H1 (cell line): ENCODE data around the gene IQCC. TPM values are rescaled to one million over a fixed set of nuclear protein-coding genes. Genes with fewer than 3 reads are reported as not detected.

Source experiments
- CTCF ChIA-PET: fragments of 300-600 bp; sonication (Branson Sonifier 250); formaldehyde crosslinking; loops from one replicate; lab custom pipeline; 2021; ENCODE audit not compliant: partially characterized antibody; lab: Charles Lee
- POLR2A ChIA-PET: fragments of 300-600 bp; sonication (Branson Sonifier 250); formaldehyde crosslinking; loops from one replicate; lab custom pipeline; 2021; ENCODE audit warnings: inconsistent platforms; ENCODE audit not compliant: partially characterized antibody; lab: Charles Lee
- DNase-seq, 2 experiments: peaks; one replicate each; pipeline versions ENCODE4 v3.0.0 to v3.0.0-alpha.2; 2010 to 2022; ENCODE audit warnings: low spot score in 2 of 2, low read depth in 1 of 2, mixed read lengths in 1 of 2
- FAIRE-seq: peaks from 2 replicates; lab custom pipeline; 2011; peaks lifted over from hg19 to GRCh38; lab: Jason Lieb, UNC
- H2AFZ ChIP-seq: 2 replicates; pipeline ENCODE4 v1.8.1; 2012; ENCODE audit warnings: low read length, inconsistent platforms
- H2AK5ac ChIP-seq: 2 replicates; pipeline ENCODE4 v1.6.1; 2013; ENCODE audit warnings: low read depth, low read length
- H2BK120ac ChIP-seq: replicated peaks from 2 replicates; pipeline ENCODE3; 2013; ENCODE audit warnings: low read depth, low read length, inconsistent platforms
- H2BK12ac ChIP-seq: 2 replicates; pipeline ENCODE4 v1.6.1; 2013; ENCODE audit warnings: low read depth, low read length
- H2BK15ac ChIP-seq: 2 replicates; pipeline ENCODE4 v1.6.1; 2013; ENCODE audit warnings: low read length
- H2BK20ac ChIP-seq: 2 replicates; pipeline ENCODE4 v1.6.1; 2013; ENCODE audit warnings: low read length
- H2BK5ac ChIP-seq: 2 replicates; pipeline ENCODE4 v1.6.1; 2013; ENCODE audit warnings: low read depth, low read length
- H3K14ac ChIP-seq: 2 replicates; pipeline ENCODE4 v1.6.1; 2013; ENCODE audit warnings: inconsistent platforms; ENCODE audit not compliant: insufficient read length
- H3K18ac ChIP-seq: 2 replicates; pipeline ENCODE4 v1.6.1; 2013; ENCODE audit warnings: low read length; ENCODE audit errors: extremely low read depth
- H3K23ac ChIP-seq: 2 replicates; pipeline ENCODE4 v1.6.1; 2013; ENCODE audit warnings: inconsistent platforms; ENCODE audit not compliant: insufficient read length
- H3K23me2 ChIP-seq: 2 replicates; pipeline ENCODE4 v1.6.1; 2013; ENCODE audit warnings: low read depth, low read length
- H3K27ac ChIP-seq: 2 replicates; pipeline ENCODE4 v1.6.1; 2011; ENCODE audit warnings: low read depth, low read length, inconsistent platforms
- H3K27me3 ChIP-seq, 4 experiments: replicated peaks in 1 of 4; 1 replicate in 1 of 4; 2 replicates in 3 of 4; pipeline versions ENCODE4 v1.6.1 to v1.8.1; 2011 to 2013; ENCODE audit warnings: low read length in 3 of 4, mild to moderate bottlenecking in 3 of 4, inconsistent platforms in 2 of 4, mixed read lengths in 2 of 4, moderate library complexity in 1 of 4; ENCODE audit not compliant: control insufficient read depth in 3 of 4, insufficient read depth in 3 of 4; ENCODE audit errors: extremely low read depth in 1 of 4
- H3K36me3 ChIP-seq, 4 experiments: 2 replicates each; pipeline versions ENCODE4 v1.6.1 to v1.8.1; 2011 to 2013; ENCODE audit warnings: mild to moderate bottlenecking in 4 of 4, low read length in 3 of 4, moderate library complexity in 2 of 4, control low read depth in 1 of 4, inconsistent platforms in 1 of 4; ENCODE audit not compliant: insufficient read depth in 4 of 4, control insufficient read depth in 2 of 4
- H3K4ac ChIP-seq: replicated peaks from 2 replicates; pipeline ENCODE3; 2013; ENCODE audit warnings: low read length, low read depth, mixed read lengths, inconsistent platforms; ENCODE audit not compliant: insufficient read length
- H3K4me1 ChIP-seq, 4 experiments: replicated peaks in 1 of 4; 1 replicate in 1 of 4; 2 replicates in 3 of 4; pipeline versions ENCODE4 v1.6.1 to v1.8.1; 2011 to 2013; ENCODE audit warnings: low read length in 3 of 4, inconsistent platforms in 2 of 4, mixed read lengths in 1 of 4; ENCODE audit not compliant: insufficient read depth in 4 of 4, control insufficient read depth in 3 of 4
- H3K4me2 ChIP-seq, 2 experiments: 2 replicates each; pipeline versions ENCODE4 v1.6.1 to v1.8.1; 2011 to 2013; ENCODE audit warnings: low read depth in 2 of 2, low read length in 2 of 2, control low read depth in 1 of 2, inconsistent platforms in 1 of 2, mild to moderate bottlenecking in 1 of 2; ENCODE audit not compliant: insufficient read depth in 1 of 2
- H3K4me3 ChIP-seq, 4 experiments: fragments of 200-600, 300-600 bp in 1 of 4; sonication (generic), shearing (Covaris generic), sonication (Bioruptor Twin) in 1 of 4; 2 replicates each; pipeline versions ENCODE4 v1.5.1 to v1.8.1; 2011 to 2016; ENCODE audit warnings: low read length in 4 of 4, low read depth in 3 of 4, control low read depth in 2 of 4, inconsistent platforms in 2 of 4, mild to moderate bottlenecking in 2 of 4, mixed read lengths in 1 of 4, moderate library complexity in 1 of 4; ENCODE audit not compliant: insufficient read depth in 2 of 4; ENCODE audit errors: extremely low read depth in 1 of 4
- H3K56ac ChIP-seq: replicated peaks from 2 replicates; pipeline ENCODE3; 2013; ENCODE audit warnings: low read depth, mild to moderate bottlenecking, mixed read lengths, low read length, inconsistent platforms; ENCODE audit not compliant: insufficient read length
- H3K79me1 ChIP-seq: 2 replicates; pipeline ENCODE4 v1.6.1; 2013; ENCODE audit warnings: low read depth, low read length, control low read depth
- H3K79me2 ChIP-seq, 2 experiments: 2 replicates each; pipeline versions ENCODE4 v1.6.1 to v1.8.1; 2012 to 2013; ENCODE audit warnings: low read length in 2 of 2, mild to moderate bottlenecking in 2 of 2, inconsistent platforms in 1 of 2; ENCODE audit not compliant: insufficient read depth in 2 of 2, control insufficient read depth in 1 of 2
- H3K9ac ChIP-seq, 4 experiments: replicated peaks in 1 of 4; 1 replicate in 1 of 4; 2 replicates in 3 of 4; pipeline versions ENCODE4 v1.6.1 to v1.8.1; 2011 to 2013; ENCODE audit warnings: low read depth in 3 of 4, low read length in 3 of 4, control low read depth in 2 of 4, mild to moderate bottlenecking in 2 of 4, moderate library complexity in 2 of 4, inconsistent platforms in 1 of 4; ENCODE audit errors: extremely low read depth in 1 of 4
- H3K9me3 ChIP-seq, 2 experiments: 2 replicates each; pipeline versions ENCODE4 v1.6.1 to v1.8.1; 2012 to 2013; ENCODE audit warnings: mild to moderate bottlenecking in 2 of 2, moderate library complexity in 2 of 2, control low read depth in 1 of 2, inconsistent platforms in 1 of 2, low read depth in 1 of 2, low read length in 1 of 2, mixed read lengths in 1 of 2; ENCODE audit not compliant: insufficient read depth in 2 of 2
- H4K20me1 ChIP-seq, 2 experiments: replicated peaks in 1 of 2; 2 replicates each; pipeline versions ENCODE3 to v1.8.1; 2011 to 2013; ENCODE audit warnings: inconsistent platforms in 2 of 2, low read length in 2 of 2, mild to moderate bottlenecking in 1 of 2; ENCODE audit not compliant: insufficient read depth in 2 of 2, control insufficient read depth in 1 of 2
- H4K5ac ChIP-seq: 2 replicates; pipeline ENCODE4 v1.6.1; 2013; ENCODE audit warnings: low read length, low read depth, mixed read lengths, inconsistent platforms; ENCODE audit not compliant: insufficient read length
- H4K8ac ChIP-seq: 2 replicates; pipeline ENCODE4 v1.8.0; 2013; ENCODE audit warnings: mild to moderate bottlenecking, moderate library complexity, low read length, inconsistent platforms; ENCODE audit not compliant: insufficient read depth; ENCODE audit errors: extremely low read depth
- H4K91ac ChIP-seq: replicated peaks from 2 replicates; pipeline ENCODE3; 2013; ENCODE audit warnings: low read length, mixed read lengths, inconsistent platforms; ENCODE audit not compliant: insufficient read length
- BCL11A ChIP-seq, 2 experiments: IDR thresholded peaks; one replicate each; pipeline ENCODE4 v1.6.1; 2011; ENCODE audit warnings: low read depth in 2 of 2, low read length in 2 of 2, mild to moderate bottlenecking in 2 of 2
- BRCA1 ChIP-seq: IDR thresholded peaks from 2 replicates; pipeline ENCODE4 v1.6.1; 2012; ENCODE audit warnings: low read depth, low read length, improper control_type of control experiment
- CTCF ChIP-seq, 3 experiments: IDR thresholded peaks; 1 replicate in 2 of 3; 2 replicates in 1 of 3; pipeline versions ENCODE4 v1.5.1 to v1.6.1; 2011; ENCODE audit warnings: low read length in 3 of 3, mild to moderate bottlenecking in 3 of 3, inconsistent platforms in 2 of 3, low read depth in 1 of 3, moderate library complexity in 1 of 3; ENCODE audit not compliant: insufficient read depth in 1 of 3; ENCODE audit errors: control extremely low read depth in 1 of 3
- HDAC6 ChIP-seq: IDR thresholded peaks from one replicate; pipeline ENCODE4 v1.7.1; 2012; ENCODE audit warnings: low read depth, mild to moderate bottlenecking, inconsistent platforms, low read length, moderate library complexity
- MAX ChIP-seq: IDR thresholded peaks from 2 replicates; pipeline ENCODE4 v1.6.1; 2012; ENCODE audit warnings: inconsistent platforms
- NRF1 ChIP-seq: IDR thresholded peaks from 2 replicates; pipeline ENCODE4 v1.6.1; 2011; ENCODE audit warnings: mild to moderate bottlenecking, low read depth, low read length, improper control_type of control experiment
- POLR2AphosphoS5 ChIP-seq: IDR thresholded peaks from 2 replicates; pipeline ENCODE4 v1.6.1; 2011; ENCODE audit warnings: low read depth, low read length
- RAD21 ChIP-seq, 2 experiments: IDR thresholded peaks in 1 of 2; conservative IDR thresholded peaks in 1 of 2; 2 replicates each; pipeline ENCODE4 v1.6.1; 2011; ENCODE audit warnings: low read depth in 2 of 2, low read length in 2 of 2, improper control_type of control experiment in 1 of 2, inconsistent platforms in 1 of 2, mild to moderate bottlenecking in 1 of 2, moderate library complexity in 1 of 2
- TCF12 ChIP-seq: IDR thresholded peaks from 2 replicates; pipeline ENCODE4 v1.6.1; 2011; ENCODE audit warnings: low read depth, mild to moderate bottlenecking, low read length
- WGBS, 2 experiments: shearing (Covaris generic) in 1 of 2; methylation state at CpG; one replicate each; pipeline versions ENCODE4 v1.1.6 to v1.1.7; 2013 to 2015; ENCODE audit warnings: low lambda C conversion rate in 2 of 2, mixed read lengths in 2 of 2, inconsistent platforms in 1 of 2, low coverage in 1 of 2, missing lambda C conversion rate in 1 of 2; ENCODE audit not compliant: insufficient replicate concordance in 2 of 2, insufficient coverage in 1 of 2, insufficient read length in 1 of 2; ENCODE audit errors: extremely low coverage in 1 of 2, missing lambda C conversion rate in 1 of 2; 5-methylcytosine and 5-hydroxymethylcytosine counted together
- polyA plus RNA-seq, 7 experiments: library from polyadenylated mRNA; depleted of rRNA in 3 of 7; stranded (reverse) in 5 of 7; unstranded in 2 of 7; fragments of >200 nt in 5 of 7; fragments of 200-250 nt in 2 of 7; gene quantifications; 1 replicate in 5 of 7; 2 replicates in 1 of 7; 4 replicates in 1 of 7; pipeline versions ENCODE4 v1.2.1 to v1.2.3, GENCODE V29; 2011 to 2013; ENCODE audit warnings: missing spikeins in 2 of 7, mixed read lengths in 2 of 7
- total RNA-seq: library from RNA; stranded (reverse); fragmentation: NEBNext Ultra II Directional; extraction: Animal tissue kit (Norgen Biotek cat#: 25700); gene quantifications from 2 replicates; pipeline ENCODE4 v1.2.1, GENCODE V29; 2021

The IQCC gene
- total and polyA plus RNA-seq, 2 of the 8 experiments (the other 6 are each of a cell fraction or from before 2014, with no cell fraction given): 2.5 to 4.2 TPM

GRCh38 chr1:32249831-32250525 lies 44.5 kb downstream of the IQCC start:
- Histone ChIP-seq H3K4me1 (peaks cover 6 to 13% (median 8%) of the 10 kb centered on the region in 4 experiments), H3K79me1 (no peaks in the 10 kb centered on the region), H3K79me2 (no peaks in the 10 kb centered on the region), H2BK120ac (peak overlapping the region; percentile 44), H3K27me3 (no peaks in the 10 kb centered on the region; a peak in 1 of 7 replicates), H4K20me1 (no peaks in the 10 kb centered on the region), H2BK15ac (peak overlapping the region; percentile 99), H3K27ac (0 out of 2 replicates have a peak overlapping the region, but pooled peaks have one; percentile 51), H3K4me3 (no peak overlapping the region), H3K14ac (no peak overlapping the region), H3K18ac (peak overlapping the region; percentile 87), H4K91ac (peak overlapping the region; percentile 83), H4K5ac (no peak overlapping the region), H4K8ac (peak overlapping the region; percentile 73), H3K4me2 (no peak overlapping the region; a peak in 1 of 4 replicates), H3K56ac (no peak overlapping the region), H3K36me3 (no peaks in the 10 kb centered on the region), H3K9ac (no peak overlapping the region), H3K23me2 (peaks cover 4% of the 10 kb centered on the region; the same call in 1 of the 2 replicates), H2BK20ac (peak overlapping the region; percentile 99), H2AFZ (0 out of 2 replicates have a peak overlapping the region, but pooled peaks have one; percentile 26), H3K9me3 (no peaks in the 10 kb centered on the region), H2AK5ac (peak overlapping the region; percentile 77; the same call in 1 of the 2 replicates), H2BK5ac (peak overlapping the region; percentile 88), H3K4ac (peak overlapping the region; percentile 36), H2BK12ac (peak overlapping the region; percentile 86; the same call in 1 of the 2 replicates), H3K23ac (no peak overlapping the region)
- 90% methylated on average over 9 of the region's 9 CpGs; no CpG with 5 or more reads in 1 of the 2 experiments for WGBS, 2 experiments
- FAIRE-seq: no peak
- CTCF ChIA-PET: interaction anchor here (1.0 to 6.1 kb wide), 11 partner anchors 9 to 78 kb away, joined by 3 to 66 read pairs (median 27); partner anchors contain the start of gene HDAC1
- DNase-seq: no peak
- POLR2A ChIA-PET: interaction anchor here (0.6 to 6.6 kb wide), 14 partner anchors 10 to 208 kb away, joined by 3 to 59 read pairs (median 3); partner anchors contain the start of genes EIF3I, HDAC1, MARCKSL1 and TMEM234
- TF ChIP-seq MAX (no peak), RAD21 (IDR thresholded peaks at IDR 0.05 in 1 of 2, conservative IDR thresholded peaks at IDR 0.05 in 1 of 2; ENCODE audit: low read depth in 2 of 2, low read length in 2 of 2) (no peak), CTCF (IDR thresholded peaks at IDR 0.05; ENCODE audit: control extremely low read depth in 1 of 3, insufficient read depth in 1 of 3, low read depth in 1 of 3, low read length in 3 of 3) (no peak), TCF12 (no peak), HDAC6 (no peak), POLR2AphosphoS5 (no peak), NRF1 (no peak), BCL11A (IDR thresholded peaks at IDR 0.05; ENCODE audit: low read depth in 2 of 2, low read length in 2 of 2) (no peak), BRCA1 (no peak)
